GM18519 (cell line): Measurements from ENCODE around the gene LIPT2.

ENCODE experiments used
- ATAC-seq: cut with Tn5 transposase; IDR thresholded peaks from one replicate; pipeline ENCODE4 v1.9.1; 2021; ENCODE audit warnings: mild to moderate bottlenecking, moderate library complexity; ENCODE audit not compliant: unreplicated experiment, low FRiP score

The LIPT2 gene

DNA sequence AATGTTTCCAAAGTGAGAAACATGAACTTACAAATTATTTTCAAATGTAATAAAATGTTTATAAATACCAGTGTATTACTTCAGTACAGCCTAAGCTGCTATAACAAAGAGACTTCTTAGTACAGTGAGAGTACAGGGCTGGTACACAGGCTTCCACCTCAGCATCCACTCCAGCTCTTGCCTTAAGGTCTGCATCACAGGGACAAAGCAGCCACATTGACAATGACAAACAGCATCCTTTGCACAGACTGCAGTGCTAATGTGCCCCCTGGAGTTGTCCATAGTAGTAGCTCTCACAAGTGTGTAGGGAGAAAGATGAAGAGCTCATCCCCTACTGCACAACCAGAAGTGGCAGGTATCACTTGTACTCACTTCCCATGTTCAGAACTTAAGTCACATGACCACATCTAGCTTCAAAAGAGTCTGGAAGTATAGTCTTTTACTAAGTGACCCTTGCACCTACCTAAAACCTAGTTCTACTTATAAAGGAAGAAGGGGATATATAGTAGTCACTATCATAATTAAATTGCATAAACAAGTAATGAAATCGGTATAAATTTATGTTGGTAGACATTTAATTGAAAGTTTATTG, 10.7 kb upstream of the LIPT2 start:
- no peak for ATAC-seq

DNA sequence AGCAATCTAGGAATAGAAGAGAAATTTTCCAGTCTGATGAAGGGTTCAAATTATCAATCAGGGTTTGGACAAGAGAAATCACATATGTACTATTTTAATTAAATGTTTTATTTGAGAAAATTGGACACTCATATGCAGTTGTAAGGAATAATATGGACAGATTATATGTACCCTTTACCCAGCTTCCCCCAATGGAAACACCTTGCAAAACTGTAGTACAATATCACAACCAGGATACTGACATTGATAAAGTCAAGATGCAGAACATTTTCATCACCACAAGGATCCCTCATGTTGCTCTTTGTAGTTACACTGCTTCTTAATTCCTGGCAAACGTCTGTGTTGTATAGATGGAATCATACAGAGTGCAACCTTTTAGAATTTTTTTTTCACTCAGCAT, 1.4 kb upstream of the LIPT2 start:
- ATAC-seq = no peak

DNA sequence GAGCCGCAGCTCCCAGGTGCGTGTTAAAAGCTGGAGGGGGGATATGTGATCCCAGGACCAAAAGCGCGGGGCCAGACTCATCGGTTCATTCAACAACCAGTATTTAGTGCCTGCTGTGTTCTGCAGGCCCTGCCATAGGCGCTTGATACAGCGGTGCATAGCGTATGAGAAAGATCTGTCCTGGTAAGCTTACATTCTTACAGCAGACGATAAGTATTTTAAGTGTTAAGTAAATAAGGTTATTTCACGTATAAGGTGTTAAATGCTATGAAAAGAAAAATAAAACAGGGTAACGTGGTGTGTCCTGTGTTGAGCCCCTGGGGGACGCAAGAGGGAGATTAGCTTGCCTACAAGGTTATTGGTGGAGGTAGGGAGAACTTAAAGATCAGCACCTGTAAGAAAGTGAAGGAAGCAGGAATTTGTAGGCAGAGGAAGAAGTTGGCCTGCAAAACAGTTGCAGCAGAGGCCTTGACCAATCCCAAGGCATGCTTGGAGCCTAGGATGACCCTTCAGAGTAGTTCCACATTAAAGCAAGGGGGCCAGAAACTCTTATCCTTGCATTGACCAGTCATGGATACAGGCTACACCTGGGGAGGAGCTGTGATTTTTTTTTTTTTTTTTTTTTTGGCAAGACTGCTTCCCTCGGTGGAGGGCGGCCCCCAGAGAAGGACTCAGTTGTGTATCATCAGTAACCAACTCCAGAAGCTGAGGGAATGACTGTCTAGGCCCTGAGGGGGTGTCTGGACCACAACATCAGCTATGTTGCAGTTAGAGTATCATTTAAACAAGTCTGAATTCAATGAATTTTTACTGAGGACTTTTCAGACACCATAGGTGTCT, 487 bp upstream of the LIPT2 start:
- ATAC-seq = no peak

DNA sequence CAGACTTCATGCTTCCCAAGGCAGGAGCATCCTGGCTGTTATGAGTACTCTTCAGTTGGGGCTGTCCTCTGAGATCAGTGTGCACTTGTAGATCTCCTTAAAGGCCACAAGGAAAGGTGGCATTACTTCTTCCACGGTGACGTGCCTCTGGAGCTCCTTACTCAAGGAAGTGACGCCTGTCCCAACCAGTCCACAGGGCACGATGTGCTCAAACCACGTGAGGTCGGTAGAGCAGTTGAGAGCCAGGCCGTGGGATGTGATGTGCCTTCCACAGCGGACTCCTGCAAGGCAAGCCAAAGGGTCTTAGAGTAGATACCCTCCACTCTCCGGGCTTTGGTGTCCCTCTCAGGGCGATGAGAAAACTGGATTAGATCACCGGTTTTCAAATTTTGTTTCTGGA, 1.4 kb downstream of the LIPT2 start:
- no peak for ATAC-seq

DNA sequence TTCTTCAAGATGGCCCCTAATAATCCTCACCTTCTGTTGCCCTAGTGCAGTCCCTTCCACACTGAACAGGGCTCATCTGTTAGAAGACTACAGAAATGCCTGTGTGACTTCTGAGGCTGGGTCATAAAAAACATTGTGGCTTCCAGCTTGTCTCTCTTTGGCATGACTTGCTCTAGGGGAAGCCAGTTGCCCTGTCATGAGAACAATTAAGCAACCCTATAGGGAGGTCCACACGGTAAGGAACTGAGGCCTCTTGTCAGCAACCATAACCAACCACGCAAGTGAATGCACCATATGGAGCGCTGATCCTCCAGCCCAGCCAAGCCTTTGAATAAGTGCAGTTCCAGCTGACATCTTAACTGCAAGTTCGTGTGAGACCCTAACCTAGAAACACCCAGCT, 2.6 kb downstream of the LIPT2 start:
- no peak for ATAC-seq

DNA sequence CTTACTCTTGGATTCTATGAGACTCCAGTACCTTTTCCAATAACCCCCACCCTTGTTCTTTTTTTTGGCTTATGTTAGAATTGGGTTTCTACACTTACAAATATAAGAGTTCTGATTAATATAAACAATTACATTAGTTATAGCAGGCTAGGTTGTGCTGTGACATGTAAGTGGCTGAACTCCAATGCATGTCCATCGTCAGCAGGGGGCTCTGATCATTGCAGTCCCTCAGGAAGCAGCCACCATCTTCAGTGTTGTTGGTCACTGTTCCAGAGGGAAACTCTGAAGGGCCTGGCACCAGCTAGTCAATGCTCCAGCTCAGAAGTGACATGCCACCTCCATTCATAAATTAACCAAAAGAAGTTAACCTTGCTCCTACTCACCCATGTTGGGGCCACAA, 5.6 kb downstream of the LIPT2 start:
- no peak for ATAC-seq

DNA sequence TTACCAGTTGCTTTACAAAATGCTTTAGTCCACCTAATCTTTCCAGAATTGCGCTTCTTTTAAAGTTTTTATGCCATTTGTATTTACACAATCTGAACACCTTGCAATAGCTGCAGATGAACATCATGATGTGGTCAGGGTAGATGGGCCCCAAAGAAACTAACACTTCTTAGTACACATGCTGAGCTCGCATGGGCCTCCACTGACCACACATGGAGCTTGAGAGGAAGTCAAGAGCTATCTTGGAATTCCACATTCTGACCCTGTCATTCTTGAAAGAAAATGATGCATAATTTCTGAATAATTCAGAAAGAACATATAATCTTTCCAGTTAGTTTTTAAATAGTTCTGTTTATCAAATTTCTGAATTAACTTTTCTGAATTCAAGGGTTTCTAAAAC, 7.7 kb downstream of the LIPT2 start:
- ATAC-seq = no peak

DNA sequence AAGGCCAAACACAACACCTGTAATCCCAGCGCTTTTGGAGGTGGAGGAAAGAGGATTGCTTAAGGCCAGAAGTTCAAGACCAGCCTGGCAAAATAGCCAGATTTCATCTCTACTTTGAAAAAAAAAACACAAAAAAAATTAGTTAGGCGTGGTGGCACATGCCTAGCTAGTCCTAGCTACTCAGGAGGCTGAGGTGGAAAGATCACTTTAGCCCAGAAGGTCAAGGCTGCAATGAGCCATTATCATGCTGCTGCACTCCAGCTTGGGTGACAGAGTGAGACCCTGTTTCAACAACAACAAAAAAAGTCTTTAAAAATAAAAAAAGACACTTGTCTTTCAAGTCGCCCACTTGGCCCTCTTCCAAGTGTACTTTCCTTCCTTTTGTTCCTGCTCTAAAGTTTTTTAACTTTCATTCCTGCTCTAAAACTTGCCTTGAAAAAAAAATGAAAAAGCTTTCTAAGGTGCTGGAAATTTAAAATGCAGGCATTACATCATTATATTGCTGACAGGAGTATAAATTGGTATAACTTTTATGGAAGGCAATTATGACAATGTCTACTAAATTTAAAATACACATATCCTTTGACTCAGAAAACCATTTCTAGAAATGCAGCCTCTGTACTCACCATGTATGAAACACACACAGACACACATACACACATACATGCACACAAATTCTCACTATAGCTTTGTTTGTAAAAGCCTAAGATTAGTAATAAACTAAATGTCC, 12.7 kb downstream of the LIPT2 start:
- ATAC-seq = no peak

DNA sequence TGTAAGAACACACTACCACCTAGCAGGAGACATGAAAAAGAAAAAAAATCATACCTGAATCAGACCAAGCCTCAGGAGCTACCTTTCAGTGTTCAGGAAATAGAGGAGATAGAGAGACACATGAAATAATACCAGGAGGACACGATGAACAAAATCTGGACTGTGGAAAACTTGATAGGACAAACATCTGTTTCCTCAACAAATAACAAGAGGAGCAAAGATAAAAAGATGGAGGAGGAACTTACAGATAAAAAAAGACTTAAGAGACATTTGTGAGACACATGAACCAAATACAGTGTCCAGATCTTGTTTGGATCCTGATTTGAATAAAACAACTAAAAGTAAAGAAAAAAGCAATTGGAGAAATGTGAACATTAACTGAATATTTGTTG, 13.8 kb downstream of the LIPT2 start:
- no peak for ATAC-seq

DNA sequence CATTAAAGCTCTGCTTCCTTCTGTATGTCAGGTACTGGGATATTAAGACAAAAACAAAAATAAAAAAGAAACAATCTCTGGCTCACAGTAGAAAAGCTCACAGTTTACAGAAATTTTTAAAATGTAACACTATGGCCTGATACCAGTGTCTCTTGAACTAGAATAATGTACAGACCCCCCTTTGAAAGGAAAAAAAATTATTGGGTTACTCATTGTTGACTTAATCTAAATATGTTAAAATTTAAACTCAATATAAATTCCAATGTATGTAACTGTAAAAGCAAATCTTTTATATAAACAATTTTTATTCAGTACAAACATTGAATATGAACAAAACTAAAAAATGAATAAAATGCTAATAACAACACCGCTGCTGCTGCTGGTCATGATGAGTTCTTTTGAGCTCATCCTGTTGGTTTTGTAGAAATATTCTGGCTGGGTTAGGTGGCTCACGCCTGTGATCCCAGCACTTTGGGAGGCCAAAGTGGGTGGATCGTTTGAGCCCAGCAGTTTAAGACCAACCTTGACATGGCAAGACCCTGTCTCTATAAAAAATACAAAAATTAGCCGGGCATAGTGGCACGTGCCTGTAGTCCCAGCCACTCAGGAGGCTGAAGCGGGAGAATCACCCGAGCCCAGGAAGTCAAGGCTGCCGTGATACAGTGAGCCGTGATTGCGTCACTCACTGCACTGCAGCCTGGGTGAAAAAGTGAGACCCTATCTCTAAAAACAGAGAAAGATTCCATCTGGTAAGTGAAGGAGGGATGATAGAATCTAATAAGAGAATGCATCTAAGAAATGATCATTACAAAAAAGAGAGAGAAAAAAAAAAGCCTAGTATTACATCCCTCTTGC, 14.4 kb downstream of the LIPT2 start:
- ATAC-seq = no peak

DNA sequence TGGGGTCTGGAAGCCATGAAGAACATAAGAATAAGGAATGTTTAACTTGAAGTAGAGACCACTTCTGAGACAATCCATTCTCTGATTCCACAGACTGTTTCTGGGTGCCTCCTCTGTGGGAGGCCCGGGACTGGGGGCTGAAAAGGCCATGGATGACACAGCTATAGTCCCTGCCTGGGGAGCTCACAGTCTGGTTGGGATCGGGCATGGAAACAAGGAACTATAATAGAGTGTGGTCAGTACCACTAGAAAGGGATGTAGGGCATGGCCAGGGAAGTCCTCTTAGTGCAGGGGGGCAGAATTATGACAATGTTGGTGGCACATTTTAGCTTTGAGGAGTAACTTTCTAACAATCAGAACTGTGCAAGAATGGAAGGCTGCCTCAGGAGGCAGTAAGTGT, 17.0 kb downstream of the LIPT2 start:
- no peak for ATAC-seq

DNA sequence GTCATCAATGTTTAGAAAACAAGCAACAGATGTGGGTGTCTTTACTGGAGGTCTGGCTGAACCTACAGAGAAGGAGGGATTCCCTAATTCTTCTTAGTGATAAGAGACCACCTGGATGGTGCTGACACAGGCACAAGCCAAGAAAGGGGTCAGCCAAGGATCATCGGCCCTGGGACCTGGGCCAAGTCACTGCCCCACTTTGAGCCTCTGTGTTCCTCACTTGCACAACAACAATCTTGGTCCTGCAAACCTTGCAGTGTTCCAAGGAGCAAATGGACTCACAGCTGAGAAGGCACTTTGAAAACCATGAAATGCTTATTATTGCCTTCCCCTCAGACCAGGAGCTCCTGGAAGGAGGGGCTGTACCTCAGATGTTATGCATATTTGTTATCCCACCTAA, 19.2 kb downstream of the LIPT2 start:
- ATAC-seq = no peak

DNA sequence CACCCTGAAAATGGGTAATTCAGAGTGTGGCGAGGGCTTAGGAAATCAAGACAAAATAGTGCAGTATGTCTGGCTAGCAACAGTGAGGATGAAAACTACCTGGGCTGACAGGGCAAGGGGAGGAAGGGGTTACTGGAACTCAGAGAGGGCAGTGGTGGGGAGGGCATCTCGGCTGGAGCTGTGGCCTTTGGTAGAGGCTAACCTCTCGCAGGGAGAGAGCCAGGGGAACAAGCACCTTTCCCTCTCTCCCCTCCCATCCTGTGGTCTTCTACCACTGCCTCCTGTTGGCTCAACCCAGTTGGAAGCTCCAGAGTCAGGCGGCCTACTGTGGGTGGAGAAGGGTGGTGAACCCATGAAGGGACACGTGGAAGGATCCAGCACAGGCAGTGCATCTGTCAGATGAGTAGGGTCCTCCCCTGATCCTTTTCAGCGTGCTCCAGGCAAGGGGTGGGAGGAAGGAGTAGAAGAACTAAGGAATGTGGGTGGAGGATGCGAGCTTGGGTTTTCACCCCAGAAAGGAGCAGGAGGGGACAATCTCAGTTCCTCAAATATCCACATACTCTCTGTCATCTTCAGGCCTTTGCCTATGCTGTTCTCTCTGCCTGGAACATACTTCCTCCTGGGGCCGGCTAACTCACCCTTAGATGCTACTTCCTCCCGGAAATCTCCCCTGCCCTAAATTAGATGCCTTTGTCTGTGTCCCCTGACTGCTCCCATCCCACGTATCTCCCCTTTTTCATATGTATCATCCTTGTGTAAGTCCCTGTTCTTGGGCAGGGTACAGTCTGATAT, 19.9 kb downstream of the LIPT2 start:
- ATAC-seq = no peak

DNA sequence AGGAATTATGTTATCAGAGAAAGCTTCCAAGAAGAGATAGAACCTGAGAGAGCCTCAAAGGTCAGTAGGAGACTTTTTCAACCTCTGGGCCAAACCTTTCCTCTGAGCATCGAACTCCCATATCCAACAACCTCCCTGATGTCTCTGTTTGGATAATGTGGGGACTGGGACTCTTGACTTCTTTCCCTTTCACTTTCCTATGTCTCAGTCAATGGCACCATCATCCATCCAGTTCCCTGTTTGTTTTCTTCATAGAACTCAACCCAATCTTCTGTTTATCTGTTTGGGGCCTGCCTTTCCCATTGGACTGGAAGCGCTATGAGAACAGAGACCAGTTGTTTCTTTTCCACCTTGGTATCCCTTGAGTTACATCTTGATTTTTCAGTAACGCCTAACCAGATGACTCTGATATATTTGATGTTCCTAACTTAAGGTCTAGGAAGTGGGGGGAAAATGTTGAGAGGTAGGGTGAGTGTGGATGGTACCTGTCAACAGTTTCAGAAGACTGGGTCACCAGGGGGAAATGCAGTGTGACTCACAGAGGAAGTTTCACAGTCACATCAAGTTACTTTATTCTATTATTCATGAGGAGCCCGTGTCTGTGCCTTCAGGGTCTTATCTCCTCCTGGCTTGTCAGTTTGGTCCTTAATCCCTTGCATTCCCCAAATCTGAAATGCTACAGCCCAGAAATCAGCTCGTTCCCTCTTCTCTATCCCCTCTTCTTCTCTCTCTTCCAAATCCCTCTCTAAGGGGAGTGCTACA, 21.7 kb downstream of the LIPT2 start:
- ATAC-seq = no peak

DNA sequence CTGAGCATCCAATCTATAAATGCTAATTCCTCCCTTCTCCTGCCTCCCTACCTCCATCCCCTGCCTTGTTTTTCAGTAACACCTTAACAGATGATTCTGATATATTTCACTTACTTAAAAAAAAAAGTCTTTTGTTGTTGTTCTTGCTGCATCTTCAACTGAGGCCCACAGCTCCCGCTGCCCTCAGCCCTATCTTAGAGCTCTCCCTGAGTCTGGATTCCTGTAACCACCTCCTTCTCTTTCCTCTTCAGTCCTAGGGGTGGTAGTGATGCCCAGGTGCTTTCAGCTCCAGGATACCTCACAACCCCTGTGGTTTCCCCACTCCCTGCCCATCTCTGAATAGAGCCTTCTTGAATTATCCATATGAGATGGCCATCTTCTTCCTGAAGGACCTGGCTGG, 22.5 kb downstream of the LIPT2 start:
- ATAC-seq = no peak

DNA sequence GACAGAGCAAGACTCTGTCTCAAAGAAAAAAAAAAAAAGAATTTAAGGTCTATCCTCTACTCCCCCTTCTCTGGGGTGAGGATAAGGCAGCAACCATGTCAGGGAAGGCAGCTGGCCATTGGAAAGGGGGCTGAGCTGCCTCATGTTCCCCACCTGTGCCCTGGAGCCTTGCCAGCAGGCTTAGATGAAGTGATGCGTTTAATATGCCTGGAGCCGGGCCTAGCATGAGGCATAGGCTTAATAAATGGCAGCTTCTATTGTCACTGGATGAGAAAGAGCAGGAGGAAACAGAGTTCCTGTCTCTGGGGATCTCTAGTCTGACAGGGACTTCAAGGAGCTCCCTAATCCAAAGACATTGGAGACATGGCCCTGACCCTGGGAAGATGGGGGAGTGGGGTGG, 23.0 kb downstream of the LIPT2 start:
- no peak for ATAC-seq

DNA sequence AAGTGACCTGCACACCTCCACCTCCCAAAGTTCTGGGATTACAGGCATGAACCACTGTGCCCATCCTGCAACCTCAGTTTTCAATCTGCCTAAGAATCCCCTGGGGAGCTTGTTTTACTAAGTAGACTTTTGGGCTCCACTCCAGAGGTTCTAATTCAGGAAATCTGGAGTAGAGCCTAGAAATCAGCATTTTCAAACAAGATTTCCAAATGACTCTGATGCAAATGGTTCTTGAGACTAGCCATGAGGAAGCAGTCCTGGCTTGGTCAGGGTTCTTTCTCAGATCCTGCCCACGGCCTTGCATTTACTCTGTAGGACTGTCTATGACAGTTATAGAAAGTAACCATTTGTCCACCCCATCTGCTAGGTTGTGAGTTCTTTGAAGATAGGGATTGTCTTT, 24.6 kb downstream of the LIPT2 start:
- no peak for ATAC-seq

DNA sequence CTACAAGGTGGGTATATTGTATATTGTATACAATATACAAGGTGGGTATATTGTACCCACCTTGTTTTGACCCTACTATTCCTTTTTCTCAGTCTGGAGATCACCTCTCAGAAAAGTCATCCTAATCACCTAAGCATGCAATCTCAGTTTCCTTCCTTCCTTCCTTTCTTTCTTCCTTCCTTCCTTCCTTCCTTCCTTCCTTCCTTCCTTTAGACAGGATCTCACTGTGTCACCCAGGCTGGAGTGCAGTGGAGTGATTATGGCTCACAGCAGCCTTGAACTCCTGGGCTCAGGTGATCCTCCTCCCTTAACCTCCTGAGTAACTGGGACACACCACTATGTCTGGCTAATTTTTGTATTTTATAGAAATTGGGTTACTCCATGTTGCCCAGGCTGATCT, 25.0 kb downstream of the LIPT2 start:
- no peak for ATAC-seq

DNA sequence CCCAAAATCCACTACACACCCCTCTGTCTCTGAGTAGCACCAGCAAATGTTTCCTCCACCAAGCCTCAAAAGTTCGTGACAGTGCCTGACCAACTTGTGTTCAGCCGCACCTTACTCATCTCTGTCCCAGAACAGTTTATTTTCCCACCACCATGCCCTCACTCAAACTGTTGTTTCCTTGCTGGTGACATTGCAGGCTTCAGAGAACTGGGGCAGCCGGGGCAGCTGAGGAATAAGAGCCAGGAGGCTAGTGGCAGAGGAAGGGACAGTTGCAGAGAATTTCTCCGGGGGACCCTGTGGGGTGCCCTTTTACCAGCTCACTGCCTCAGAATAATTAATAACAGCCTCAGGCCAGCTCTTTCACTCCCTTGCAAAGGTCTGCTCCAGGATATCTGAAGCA, 25.5 kb downstream of the LIPT2 start:
- no peak for ATAC-seq
